ENCODE results near the gene ADCY5.
"Not testable (repeated sequence)": the region's sequence is repeated elsewhere in the genome, so short reads cannot be mapped to it uniquely, and the experiment has no call there.

Gene ADCY5

DNA sequence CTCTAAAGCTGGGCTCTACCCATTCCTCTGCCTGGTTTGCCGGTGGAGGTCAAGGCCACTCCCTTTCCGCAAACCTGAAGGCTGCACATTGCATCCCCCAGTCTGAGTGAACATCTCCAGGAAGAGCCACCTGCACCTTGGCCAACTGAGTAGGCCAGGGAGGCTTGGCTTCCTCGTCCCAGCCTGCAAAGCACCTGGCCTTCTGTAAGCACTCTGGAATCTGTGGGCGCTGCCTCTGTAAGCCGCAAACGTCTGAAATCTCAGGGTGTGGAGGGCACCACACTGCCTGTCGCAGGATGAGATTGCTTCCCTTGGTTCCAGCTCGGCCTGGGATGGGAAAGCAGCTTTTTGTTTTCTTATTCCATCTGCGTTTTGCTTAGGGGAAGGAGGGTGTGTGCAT, 165.8 kb downstream of the ADCY5 start:
- DNase-seq, result no peak

GRCh38 chr3:123282461-123282860, 166.4 kb downstream of the ADCY5 start:
- no peak for DNase-seq

DNA sequence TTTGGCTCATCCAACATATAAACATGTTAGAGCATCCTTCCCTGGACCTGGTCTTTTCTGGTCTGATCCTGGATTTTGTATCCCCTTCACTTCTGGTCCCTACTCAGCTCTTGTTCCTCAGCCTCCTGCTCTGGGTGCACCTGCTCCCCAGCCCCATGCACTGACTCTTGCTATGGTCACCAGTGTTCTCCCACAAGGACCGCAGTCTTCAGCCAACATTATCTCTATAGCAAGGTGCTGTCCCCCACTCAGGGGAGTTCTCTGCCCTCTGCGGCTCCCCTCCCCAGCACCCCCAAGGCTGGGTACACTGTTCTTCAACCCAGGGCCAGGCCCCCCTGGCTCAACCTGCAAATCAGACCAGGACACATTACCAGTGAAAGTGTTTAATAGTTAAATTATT, 167.0 kb downstream of the ADCY5 start:
- no peak for DNase-seq

DNA sequence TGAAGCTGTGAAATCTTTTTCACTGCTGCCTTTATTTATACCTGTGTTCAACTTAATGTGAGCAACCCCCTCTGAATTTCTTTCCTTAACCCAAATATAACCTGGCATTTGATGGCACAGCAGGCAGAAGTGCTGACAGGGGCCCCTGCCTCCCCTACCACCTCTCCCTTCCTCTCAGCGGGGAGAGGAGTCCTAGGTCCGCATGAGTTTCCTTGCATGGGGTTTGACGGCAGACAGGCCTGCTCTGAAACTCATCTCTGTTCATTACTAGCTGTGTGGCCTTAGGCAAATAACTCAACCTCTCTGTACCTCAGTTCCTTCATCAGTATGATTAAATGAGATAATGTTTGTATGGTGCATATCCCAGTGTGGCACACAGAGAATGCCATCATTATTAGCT, 167.5 kb downstream of the ADCY5 start:
- no peak for DNase-seq

- no peak for DNase-seq
Observed at GRCh38 chr3:123279121-123279520, 169.8 kb downstream of the ADCY5 start.

- no peak for DNase-seq
Observed at GRCh38 chr3:123278446-123278845, 170.4 kb downstream of the ADCY5 start.

GRCh38 chr3:123277106-123277505, 171.8 kb downstream of the ADCY5 start:
- no peak for DNase-seq

GRCh38 chr3:123276346-123277006, 172.4 kb downstream of the ADCY5 start:
- no peak for DNase-seq

GRCh38 chr3:123275691-123276090, 173.2 kb downstream of the ADCY5 start:
- no peak for DNase-seq

- DNase-seq, result no peak
Observed at GRCh38 chr3:123272547-123272946, 176.3 kb downstream of the ADCY5 start.

DNA sequence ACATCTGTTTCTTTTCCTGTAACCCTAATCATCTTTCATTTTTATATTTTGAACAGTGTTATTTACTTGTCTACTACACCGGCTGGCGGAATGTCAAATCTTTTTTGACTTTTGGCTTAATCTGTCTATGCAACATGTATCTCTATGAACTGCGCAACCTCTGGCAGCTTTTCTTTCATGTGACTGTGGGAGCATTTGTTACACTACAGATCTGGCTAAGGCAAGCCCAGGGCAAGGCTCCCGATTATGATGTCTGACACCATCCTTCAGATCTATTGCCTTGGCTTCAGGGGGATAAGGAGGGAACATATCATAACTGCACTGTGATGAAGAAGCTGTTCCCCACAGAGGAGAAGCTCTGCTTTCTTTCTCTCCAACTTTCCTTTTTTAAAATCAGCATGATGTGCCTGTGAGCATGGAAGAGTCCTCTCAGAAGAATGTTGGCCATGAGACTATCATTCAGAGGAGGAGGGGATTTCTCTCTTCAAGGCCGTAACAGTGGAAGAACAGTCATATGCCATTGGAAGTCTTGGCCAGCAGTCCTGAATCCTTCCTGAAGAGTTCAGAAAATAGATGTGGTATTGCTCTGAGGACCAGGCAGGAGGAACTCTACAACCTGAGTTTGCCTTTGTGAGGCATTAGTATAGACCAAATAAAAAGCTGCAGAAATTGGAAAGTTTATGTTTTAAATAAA, 177.3 kb downstream of the ADCY5 start:
- no peak for DNase-seq

DNA sequence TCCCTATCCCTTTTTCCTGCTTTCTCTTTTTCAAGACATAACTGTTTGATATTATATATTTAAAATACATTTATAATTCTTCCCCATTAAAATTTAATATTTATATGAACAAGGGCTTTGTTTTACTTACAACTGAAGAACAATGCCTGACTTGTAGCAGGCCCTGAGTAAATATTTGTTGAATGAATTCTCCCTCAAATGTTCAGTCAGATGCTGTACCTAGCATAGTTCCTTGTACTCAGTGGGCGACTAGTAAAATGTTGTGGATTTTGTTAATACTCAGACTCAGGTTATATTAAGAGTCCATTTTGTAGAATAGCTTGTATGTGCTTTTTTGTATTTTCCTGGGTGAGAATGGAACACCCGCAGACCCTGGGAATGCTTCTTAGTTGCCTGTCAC, 178.1 kb downstream of the ADCY5 start:
- no peak for DNase-seq

- no peak for DNase-seq
Observed at GRCh38 chr3:123267821-123268220, 181.1 kb downstream of the ADCY5 start.

DNA sequence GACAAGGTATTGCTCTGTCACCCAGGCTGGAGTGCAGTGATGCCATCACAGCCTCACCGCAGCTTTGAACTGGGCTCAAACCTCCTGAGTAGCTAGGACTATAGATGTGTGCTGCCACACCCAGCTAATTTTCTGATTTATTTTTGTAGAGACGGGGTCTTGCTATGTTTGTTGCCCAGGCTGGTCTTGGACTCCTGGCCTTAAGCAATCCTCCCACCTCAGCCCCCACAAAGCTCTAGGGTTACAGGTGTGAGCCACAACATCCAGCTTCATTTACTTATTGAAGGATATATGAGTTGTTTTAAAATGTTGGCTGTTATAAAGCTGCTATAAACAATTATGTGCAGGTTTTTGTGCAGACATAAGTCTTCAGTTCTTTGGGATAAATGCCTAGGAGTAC, 184.9 kb downstream of the ADCY5 start:
- DNase-seq, result no peak

- no peak for DNase-seq
Observed at GRCh38 chr3:123262868-123263267, 186.0 kb downstream of the ADCY5 start.

DNA sequence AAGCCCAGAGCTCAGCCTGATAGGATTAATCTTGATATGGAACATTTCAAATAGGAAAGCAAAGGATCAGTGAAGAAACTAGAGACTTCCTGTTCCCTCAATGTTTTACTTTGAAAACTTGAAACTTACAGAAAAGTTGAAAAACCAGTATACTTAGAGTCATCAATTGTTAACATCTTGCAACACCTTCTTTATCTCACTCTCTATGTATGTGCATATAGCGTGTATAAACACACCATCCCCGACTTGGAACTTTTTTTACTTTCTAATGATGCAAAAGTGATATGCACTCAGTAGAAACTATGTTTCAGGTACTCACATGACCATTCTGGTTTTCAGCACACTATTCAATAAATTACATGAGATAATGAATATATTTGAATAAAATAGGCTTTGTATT, 186.7 kb downstream of the ADCY5 start:
- DNase-seq, result no peak

- no peak for DNase-seq
Observed at GRCh38 chr3:123261666-123262065, 187.2 kb downstream of the ADCY5 start.

GRCh38 chr3:123258811-123259420, 190.0 kb downstream of the ADCY5 start:
- peak; percentile 30 to 58 for DNase-seq

DNA sequence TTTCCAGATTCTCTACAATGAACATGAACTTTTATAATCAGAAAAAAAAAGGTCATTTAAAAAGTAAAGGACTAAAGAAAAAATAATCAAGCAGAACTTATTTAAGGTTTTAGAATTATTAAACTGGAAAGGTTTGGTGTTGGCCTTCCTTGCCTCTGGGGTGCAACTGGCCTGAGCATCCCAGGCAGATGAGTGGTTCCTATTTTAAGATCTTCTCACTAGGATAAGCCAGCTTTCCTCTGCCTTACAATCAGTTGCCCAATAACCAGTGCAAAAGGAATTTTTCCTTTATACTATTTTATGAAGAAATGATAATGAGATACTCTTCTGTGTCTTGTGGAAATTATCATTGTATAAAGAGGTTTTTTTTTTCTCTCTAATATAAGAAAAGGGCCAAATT, 190.5 kb downstream of the ADCY5 start:
- no peak for DNase-seq

GRCh38 chr3:123256256-123256655, 192.6 kb downstream of the ADCY5 start:
- DNase-seq, result no peak

DNA sequence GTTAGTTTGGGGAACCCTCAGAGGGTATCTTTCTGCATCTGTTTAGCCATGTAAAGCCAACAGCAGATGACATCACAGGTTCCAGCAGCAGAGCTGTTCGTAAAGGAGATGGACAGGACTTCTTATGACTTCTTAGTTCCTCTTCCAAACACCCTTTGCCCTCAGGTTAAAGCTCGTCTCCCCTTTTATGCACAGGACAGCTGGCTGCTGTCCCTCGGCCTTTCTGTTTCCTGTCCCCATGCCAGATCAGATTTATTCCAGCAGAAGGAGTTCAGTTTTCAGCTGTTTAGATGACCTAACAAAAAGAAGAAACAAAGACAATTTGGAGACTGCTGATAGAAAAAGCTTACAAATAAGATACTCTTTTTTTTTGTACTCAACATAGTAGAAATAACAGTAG, 202.0 kb downstream of the ADCY5 start:
- DNase-seq, result no peak

DNA sequence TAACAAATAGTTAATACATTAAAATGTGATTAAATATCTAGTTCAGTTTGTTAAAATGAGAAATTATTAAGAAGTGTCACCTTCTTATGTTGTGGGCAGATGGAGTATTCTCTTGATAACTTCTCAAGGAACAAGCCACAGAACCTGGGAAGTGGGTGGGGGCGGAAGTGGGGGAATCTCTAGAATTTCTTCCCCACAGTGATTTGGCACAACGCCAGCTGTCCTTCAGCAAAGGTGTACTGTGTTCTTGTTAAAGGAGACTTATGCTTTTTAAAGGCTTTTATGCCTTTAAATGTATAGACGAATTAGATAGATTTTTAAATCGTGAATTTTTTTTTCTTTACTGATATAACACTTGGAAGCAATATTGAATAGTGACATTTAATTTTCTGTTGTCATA, 204.8 kb downstream of the ADCY5 start:
- no peak for DNase-seq

- no peak for DNase-seq
Observed at GRCh38 chr3:123239756-123240155, 209.1 kb downstream of the ADCY5 start.

- DNase-seq, result not testable (repeated sequence)
Observed at GRCh38 chr3:123239186-123239585, 209.7 kb downstream of the ADCY5 start.
